K562 (cell line): ENCODE data around the gene LIX1. TPM values are rescaled to one million over a fixed set of nuclear protein-coding genes. Genes with fewer than 3 reads are reported as not detected.
A peak's percentile ranks its signal among the peaks of the same experiment; 100 is the strongest.

Experiments
- ATAC-seq: fragments of 200-7000 bp; cut with Tn5 transposase; 3 replicates; pipeline ENCODE4 v1.9.1; 2020; ENCODE audit warnings: moderate library complexity
- BruUV-seq: library from RNA; stranded (reverse); fragments of 400-500 nt; replicated peaks from 2 replicates; lab custom pipeline; 2021; lab: Mats Ljungman, UMichigan
- CTCF ChIA-PET: fragments of 300-600 bp; formaldehyde crosslinking; extraction: SDS; loops from one replicate; lab custom pipeline; 2021; ENCODE audit warnings: low intra/inter-chr PET ratio; lab: Yijun Ruan, JAX
- POLR2A ChIA-PET: fragments of 300-600, 350-650 bp; sonication (Branson Sonifier 250); formaldehyde crosslinking; extraction: SDS; loops from one replicate; lab custom pipeline; 2021; ENCODE audit warnings: antibody characterized with exemption, inconsistent platforms; lab: Yijun Ruan, JAX
- DNase-seq, 4 experiments: peaks; one replicate each; pipeline versions ENCODE4 v3.0.0 to v3.0.0-alpha.2; 2011 to 2018; ENCODE audit warnings: low spot score in 3 of 4, mixed read lengths in 3 of 4; ENCODE audit errors: extremely low read depth in 1 of 4
- FAIRE-seq: peaks from 2 replicates; lab custom pipeline; 2011; peaks lifted over from hg19 to GRCh38; lab: Jason Lieb, UNC
- H2AFZ ChIP-seq: 2 replicates; pipeline ENCODE4 v1.6.0; 2011; ENCODE audit warnings: low read depth, low read length, control low read depth, inconsistent platforms
- H3K27ac ChIP-seq: fragments of 200-600 bp; 3 replicates; pipeline ENCODE4 v1.8.0; 2011; ENCODE audit warnings: low read depth, mild to moderate bottlenecking, control low read depth, inconsistent platforms, low read length, moderate library complexity, mixed read lengths; ENCODE audit errors: extremely low read depth
- H3K27me3 ChIP-seq, 2 experiments: fragments of 300-600 bp in 1 of 2; 2 replicates in 1 of 2; 3 replicates in 1 of 2; pipeline versions ENCODE4 v1.6.0 to v1.8.0; 2011; ENCODE audit warnings: inconsistent platforms in 2 of 2, low read length in 2 of 2, mild to moderate bottlenecking in 1 of 2, mixed read lengths in 1 of 2, moderate library complexity in 1 of 2; ENCODE audit not compliant: control insufficient read depth in 2 of 2, insufficient read depth in 2 of 2
- H3K36me3 ChIP-seq: fragments of 300-600 bp; 3 replicates; pipeline ENCODE4 v1.8.0; 2011; ENCODE audit warnings: mild to moderate bottlenecking, low read length, inconsistent platforms; ENCODE audit not compliant: control insufficient read depth, insufficient read depth
- H3K4me1 ChIP-seq, 2 experiments: fragments of 200-600 bp in 1 of 2; replicated peaks in 1 of 2; 2 replicates in 1 of 2; 3 replicates in 1 of 2; pipeline versions ENCODE4 v1.5.1 to v1.8.0; 2011; ENCODE audit warnings: inconsistent platforms in 2 of 2, low read length in 2 of 2, mild to moderate bottlenecking in 1 of 2, mixed read lengths in 1 of 2, moderate library complexity in 1 of 2; ENCODE audit not compliant: control insufficient read depth in 2 of 2, insufficient read depth in 2 of 2
- H3K4me2 ChIP-seq: 2 replicates; pipeline ENCODE4 v1.6.1; 2011; ENCODE audit warnings: low read length, control low read depth, inconsistent platforms, mixed read lengths; ENCODE audit not compliant: insufficient read depth
- H3K4me3 ChIP-seq: fragments of 200-600 bp; sonication (generic), shearing (Covaris generic); 2 replicates; pipeline ENCODE4 v1.5.1; 2016; ENCODE audit warnings: control low read depth, inconsistent platforms
- H3K79me2 ChIP-seq: fragments of 200-600 bp; 3 replicates; pipeline ENCODE4 v1.8.0; 2011; ENCODE audit warnings: low read length, inconsistent platforms; ENCODE audit not compliant: control insufficient read depth, insufficient read depth
- H3K9ac ChIP-seq, 2 experiments: 2 replicates each; pipeline versions ENCODE4 v1.6.0 to v1.6.1; 2011; ENCODE audit warnings: low read depth in 2 of 2, low read length in 2 of 2, control low read depth in 1 of 2, inconsistent platforms in 1 of 2, mild to moderate bottlenecking in 1 of 2, mixed read lengths in 1 of 2; ENCODE audit not compliant: insufficient read depth in 1 of 2
- H3K9me1 ChIP-seq: one replicate; pipeline ENCODE4 v1.6.0; 2011; ENCODE audit warnings: inconsistent platforms, mild to moderate bottlenecking, low read length, moderate library complexity; ENCODE audit not compliant: control insufficient read depth, insufficient read depth
- H3K9me3 ChIP-seq: replicated peaks from 2 replicates; pipeline ENCODE4 v1.5.1; 2011; ENCODE audit warnings: low read depth, low read length, inconsistent platforms; ENCODE audit not compliant: control insufficient read depth, insufficient read depth
- H4K20me1 ChIP-seq: replicated peaks from 2 replicates; pipeline ENCODE4 v1.6.1; 2011; ENCODE audit warnings: low read length, inconsistent platforms, mixed read lengths; ENCODE audit not compliant: control insufficient read depth, insufficient read depth
- ARID1B ChIP-seq: fragments of 450-650 bp; IDR thresholded peaks from 2 replicates; pipeline ENCODE4 v1.6.1; 2016; ENCODE audit warnings: antibody characterized with exemption, mild to moderate bottlenecking, inconsistent platforms
- ARID3B ChIP-seq: fragments of 250-450 bp; sonication (Bioruptor Pico); IDR thresholded peaks from 2 replicates; pipeline ENCODE4 v1.4.0; 2020; ENCODE audit warnings: borderline replicate concordance
- BCL6 ChIP-seq: fragments of 250-450 bp; sonication (Bioruptor Pico); IDR thresholded peaks from 2 replicates; pipeline ENCODE4 v1.4.0; 2020
- CBFA2T2 ChIP-seq: fragments of 450-650 bp; conservative IDR thresholded peaks from 2 replicates; pipeline ENCODE4 v1.6.1; 2017; ENCODE audit warnings: mild to moderate bottlenecking
- CBX3 ChIP-seq, 2 experiments: IDR thresholded peaks; 1 replicate in 1 of 2; 2 replicates in 1 of 2; pipeline ENCODE4 v1.6.1; 2012; ENCODE audit warnings: inconsistent platforms in 2 of 2, low read length in 2 of 2, borderline replicate concordance in 1 of 2, control low read depth in 1 of 2
- EP400 ChIP-seq: fragments of 450-650 bp; IDR thresholded peaks from 2 replicates; pipeline ENCODE4 v1.6.1; 2017; ENCODE audit warnings: antibody characterized with exemption, mild to moderate bottlenecking, moderate library complexity
- JUND ChIP-seq, 2 experiments: IDR thresholded peaks; 2 replicates in 1 of 2; 3 replicates in 1 of 2; pipeline ENCODE4 v1.6.1; 2011; ENCODE audit warnings: borderline replicate concordance in 2 of 2, low read depth in 2 of 2, low read length in 2 of 2, improper control_type of control experiment in 1 of 2, missing biosample characterization in 1 of 2, missing genetic modification characterization in 1 of 2, missing genetic modification reagents in 1 of 2
- NCOR1 ChIP-seq: fragments of 450-650 bp; IDR thresholded peaks from 2 replicates; pipeline ENCODE4 v1.6.1; 2016; ENCODE audit warnings: mild to moderate bottlenecking, moderate library complexity
- NR2C2 ChIP-seq, 2 experiments: fragments of 200-800 bp in 1 of 2; sonication (Bioruptor generic) in 1 of 2; sonication (generic) in 1 of 2; formaldehyde crosslinking in 1 of 2; IDR thresholded peaks; 2 replicates each; pipeline versions ENCODE4 v1.6.1 to v1.8.0; 2016 to 2022; ENCODE audit warnings: mild to moderate bottlenecking in 1 of 2, missing compliant biosample characterization in 1 of 2, missing genetic modification characterization in 1 of 2, missing genetic modification reagents in 1 of 2
- RBBP5 ChIP-seq: fragments of 200-600 bp; sonication (generic); IDR thresholded peaks from 2 replicates; pipeline ENCODE4 v1.6.1; 2012; ENCODE audit warnings: borderline replicate concordance, mild to moderate bottlenecking, low read length, control low read depth, inconsistent platforms; ENCODE audit not compliant: insufficient read depth, poor library complexity, severe bottlenecking
- RBFOX2 ChIP-seq: fragments of 200-400 bp; formaldehyde crosslinking; IDR thresholded peaks from 2 replicates; pipeline ENCODE4 v1.6.1; 2017; ENCODE audit warnings: low read depth, mild to moderate bottlenecking, low read length, moderate library complexity
- RCOR1 ChIP-seq, 2 experiments: IDR thresholded peaks; 2 replicates each; pipeline ENCODE4 v1.6.1; 2012; ENCODE audit warnings: low read depth in 2 of 2, low read length in 2 of 2, borderline replicate concordance in 1 of 2, improper control_type of control experiment in 1 of 2
- SMARCA4 ChIP-seq: fragments of 450-650 bp; IDR thresholded peaks from 2 replicates; pipeline ENCODE4 v1.6.1; 2016
- SMARCE1 ChIP-seq: fragments of 450-650 bp; IDR thresholded peaks from 2 replicates; pipeline ENCODE4 v1.7.1; 2016; ENCODE audit warnings: mild to moderate bottlenecking
- SOX6 ChIP-seq: fragments of 450-650 bp; IDR thresholded peaks from 2 replicates; pipeline ENCODE4 v1.6.1; 2014; ENCODE audit warnings: mild to moderate bottlenecking
- TEAD4 ChIP-seq, 2 experiments: sonication (generic) in 1 of 2; formaldehyde crosslinking in 1 of 2; IDR thresholded peaks; 2 replicates each; pipeline versions ENCODE4 v1.6.1 to v1.8.0; 2012 to 2022; ENCODE audit warnings: borderline replicate concordance in 1 of 2, inconsistent platforms in 1 of 2, low read length in 1 of 2, mild to moderate bottlenecking in 1 of 2, missing genetic modification reagents in 1 of 2
- THRA ChIP-seq: fragments of 450-650 bp; IDR thresholded peaks from 2 replicates; pipeline ENCODE4 v1.6.1; 2017; ENCODE audit warnings: mild to moderate bottlenecking, moderate library complexity
- YY1 ChIP-seq, 3 experiments: IDR thresholded peaks; 2 replicates each; pipeline ENCODE4 v1.6.1; 2011; ENCODE audit warnings: low read length in 2 of 3, mild to moderate bottlenecking in 2 of 3, moderate library complexity in 2 of 3, borderline replicate concordance in 1 of 3, control low read depth in 1 of 3, low read depth in 1 of 3; ENCODE audit not compliant: insufficient read depth in 3 of 3, insufficient replicate concordance in 2 of 3, control insufficient read depth in 1 of 3, insufficient read length in 1 of 3; ENCODE audit errors: extremely low read depth in 1 of 3
- WGBS: fragments of 100-300 bp; shearing (Covaris generic); methylation state at CpG from one replicate; pipeline ENCODE4 v1.1.6; 2016; ENCODE audit warnings: low coverage, mixed read lengths; ENCODE audit not compliant: insufficient coverage; ENCODE audit errors: missing lambda C conversion rate; 5-methylcytosine and 5-hydroxymethylcytosine counted together
- in situ Hi-C: fragments of 300-500 bp; cut with MboI; formaldehyde crosslinking; loops from 4 replicates; pipeline ENCODE4 v1.15.0; 2018; ENCODE audit warnings: inconsistent platforms, mixed read lengths
- intact Hi-C: fragments of 100-400 bp; cut with micrococcal nuclease; formaldehyde crosslinking; loops from 2 replicates; pipeline ENCODE4 v1.14.2; 2022
- polyA plus RNA-seq, 8 experiments: library from polyadenylated mRNA; depleted of rRNA in 4 of 8; stranded (reverse) in 5 of 8; unstranded in 3 of 8; fragments of >200 nt; fragmentation: Nextera tagmentation in 2 of 8; fragmentation: Illumina TruSeq in 1 of 8; extraction: Ambion mirVana in 2 of 8; extraction: Trizol in 1 of 8; gene quantifications; 2 replicates each; pipeline versions ENCODE4 v1.2.1 to v1.2.3, GENCODE V29; 2011 to 2014; ENCODE audit warnings: inconsistent platforms in 1 of 8, missing spikeins in 1 of 8
- total RNA-seq, 7 experiments: library from RNA; depleted of rRNA in 6 of 7; stranded (reverse); fragments of >200 nt in 6 of 7; fragmentation: Illumina TruSeq in 2 of 7; extraction: Trizol in 2 of 7; gene quantifications; 2 replicates each; pipeline versions ENCODE4 v1.2.1 to v1.2.3, GENCODE V29; 2011 to 2021; ENCODE audit warnings: low replicate concordance in 1 of 7

The LIX1 gene
- total and polyA plus RNA-seq, 9 of the 15 experiments (the other 6 are each of a cell fraction or from before 2014, with no cell fraction given) = 0.01 to 0.18 TPM; not detected in 7

GRCh38 chr5:97088774-97089148 is 53.6 kb downstream of the LIX1 start:
- FAIRE-seq (peak; percentile 87), DNase-seq (peak; percentile 14 to 76 (median 25)), ATAC-seq (peak; percentile 81)
- H3K4me3 ChIP-seq = peak overlapping the region; percentile 40
- H2AFZ ChIP-seq = peak overlapping the region; percentile 98
- H3K9ac ChIP-seq = peak overlapping the region in 1 of 2 experiments; percentile 68; a peak in 2 of 4 replicates
- H3K4me1 ChIP-seq = peaks cover 0 to 41% of the 10 kb centered on the region in 2 experiments; a peak in 2 of 5 replicates
- no peaks in the 10 kb centered on the region for H4K20me1 ChIP-seq
- in situ Hi-C loops = no loop called here
- H3K27ac ChIP-seq = peak overlapping the region; percentile 77
- peak overlapping the region; percentile 100 for H3K4me2 ChIP-seq
- CTCF ChIA-PET = no interaction called here
- H3K9me3 ChIP-seq = no peaks in the 10 kb centered on the region
- no peaks in the 10 kb centered on the region for H3K27me3 ChIP-seq
- no peaks in the 10 kb centered on the region for H3K9me1 ChIP-seq
- BruUV-seq = no TSS peak
- 0% methylated on average over 2 of the region's 2 CpGs for WGBS
- intact Hi-C loops = no loop called here
- H3K36me3 ChIP-seq = no peaks in the 10 kb centered on the region
- peaks cover 34% of the 10 kb centered on the region for H3K79me2 ChIP-seq
- POLR2A ChIA-PET = interaction anchor here (0.7 to 1.9 kb wide), 5 partner anchors 9 to 250 kb away, joined by 3 to 6 read pairs (median 3); no protein-coding TSS in a partner anchor
- TF ChIP-seq NCOR1 (peak; percentile 19; the same call in 1 of the 2 replicates), SOX6 (peak; percentile 33; the same call in 1 of the 2 replicates), RCOR1 (IDR thresholded peaks at IDR 0.05; ENCODE audit: borderline replicate concordance in 1 of 2, low read depth in 2 of 2, low read length in 2 of 2) (peak in 1 of 2 experiments; percentile 47; a peak in 2 of 4 replicates), CBX3 (IDR thresholded peaks at IDR 0.05; ENCODE audit: borderline replicate concordance in 1 of 2, low read length in 2 of 2) (no peak), RBFOX2 (0 out of 2 replicates have a peak, but pooled peaks have one; percentile 22), JUND (IDR thresholded peaks at IDR 0.05; ENCODE audit: borderline replicate concordance, low read depth, low read length) (peak; percentile 26; the same call in 1 of the 2 replicates), JUND (tag; IDR thresholded peaks at IDR 0.05; ENCODE audit: borderline replicate concordance, low read depth, low read length) (no peak), EP400 (peak; percentile 50; the same call in 1 of the 2 replicates), NR2C2 (CRISPR knock-in tag; IDR thresholded peaks at IDR 0.05) (no peak), NR2C2 (tag; IDR thresholded peaks at IDR 0.05) (no peak), ARID3B (CRISPR knock-in tag) (no peak), ARID1B (peak; percentile 48; the same call in 1 of the 2 replicates), THRA (no peak), RBBP5 (peak; percentile 26), YY1 (IDR thresholded peaks at IDR 0.05; ENCODE audit: borderline replicate concordance in 1 of 3, control insufficient read depth in 1 of 3, extremely low read depth in 1 of 3, insufficient read depth in 3 of 3, insufficient read length in 1 of 3, insufficient replicate concordance in 2 of 3, low read depth in 1 of 3, low read length in 2 of 3) (peak in 1 of 3 experiments; percentile 38), SMARCE1 (0 out of 2 replicates have a peak, but pooled peaks have one; percentile 17), SMARCA4 (peak; percentile 51; the same call in 1 of the 2 replicates), BCL6 (no peak), CBFA2T2 (0 out of 2 replicates have a peak, but pooled peaks have one; percentile 21), TEAD4 (IDR thresholded peaks at IDR 0.05; ENCODE audit: low read length) (peak; percentile 34; the same call in 1 of the 2 replicates), TEAD4 (CRISPR knock-in tag; IDR thresholded peaks at IDR 0.05; ENCODE audit: borderline replicate concordance) (no peak)
